NCI-H1105 (cell line): ENCODE measurements around the gene FBXO21.
"Not testable (repeated sequence)": the region's sequence is repeated elsewhere in the genome, so short reads cannot be mapped to it uniquely, and the experiment has no call there.

Source experiments
- DNase-seq: peaks from one replicate; lab custom pipeline; 2025; lab: John Stamatoyannopoulos, UW

FBXO21 gene

DNA sequence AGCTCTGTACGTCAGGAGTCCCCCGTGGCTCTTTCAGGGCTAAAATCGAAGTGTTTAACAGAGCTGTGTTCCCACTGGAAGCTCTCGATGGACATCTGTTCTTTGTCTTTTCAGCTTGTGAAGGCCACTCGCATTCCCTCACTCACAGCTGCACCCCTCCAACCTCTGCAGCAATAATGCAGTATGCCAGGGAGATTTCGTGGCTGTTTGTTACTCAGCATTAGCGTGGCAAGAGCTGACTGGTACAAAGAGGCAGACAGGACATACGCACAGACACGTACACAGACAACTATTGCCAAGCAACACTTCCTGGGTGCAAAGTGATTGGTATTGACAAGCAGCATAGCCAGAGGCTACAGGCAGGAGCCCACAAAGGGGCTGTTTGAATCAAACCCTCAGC lies 11.8 kb upstream of the FBXO21 start:
- DNase-seq: no peak

DNA sequence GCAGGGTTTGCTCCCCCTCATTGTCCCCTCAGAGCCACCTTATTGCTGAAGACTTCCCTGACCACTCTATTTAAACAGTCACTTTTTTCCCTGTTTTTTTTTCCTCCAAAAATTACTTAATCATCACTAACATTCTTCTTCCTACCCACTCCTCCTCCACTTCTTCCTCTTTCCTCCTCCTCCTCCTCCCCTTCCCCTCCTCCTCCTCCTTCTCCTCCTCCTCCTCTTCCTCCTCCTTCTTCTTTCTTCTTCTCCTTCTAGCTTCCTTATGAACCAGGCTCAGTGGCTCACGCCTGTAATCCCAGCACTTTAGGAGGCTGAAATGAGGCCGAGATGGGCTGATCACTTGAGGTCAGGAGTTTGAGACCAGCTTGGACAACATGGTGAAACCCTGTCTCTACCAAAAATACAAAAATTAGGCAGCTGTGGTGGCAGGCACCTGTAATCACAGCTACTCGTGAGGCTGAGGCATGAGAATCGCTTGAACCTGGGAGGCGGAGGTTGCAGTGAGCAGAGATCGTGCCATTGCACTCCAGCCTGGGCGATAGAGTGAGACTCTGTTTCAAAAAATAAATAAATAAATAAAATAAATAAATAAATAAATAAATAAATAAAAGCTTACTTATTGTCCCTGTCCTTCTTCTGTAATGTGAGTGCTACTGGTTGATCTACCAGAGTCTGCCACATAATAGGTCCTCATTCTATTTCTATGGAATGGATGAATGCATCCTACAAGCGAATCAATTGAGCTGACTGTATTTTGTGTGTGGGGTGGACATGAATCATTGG lies 9.9 kb upstream of the FBXO21 start:
- not testable (repeated sequence) for DNase-seq

DNA sequence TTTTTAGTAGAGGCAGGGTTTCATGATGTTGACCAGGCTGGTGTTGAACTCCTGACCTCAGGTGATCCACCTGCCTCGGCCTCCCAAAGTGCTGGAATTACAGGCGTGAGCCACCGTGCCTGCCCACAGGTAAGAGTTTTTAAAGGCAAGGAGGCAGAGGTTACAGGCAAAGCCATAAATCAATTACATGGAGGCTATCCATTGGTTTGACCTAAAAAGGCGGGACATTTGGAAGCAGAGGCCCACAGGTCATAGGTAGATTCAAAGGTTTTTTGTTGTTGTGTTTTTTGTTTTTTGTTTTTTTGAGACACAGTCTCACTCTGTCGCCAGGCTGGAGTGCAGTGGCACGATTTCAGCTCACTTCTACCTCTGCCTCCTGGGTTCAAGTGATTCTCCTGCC lies 6.1 kb upstream of the FBXO21 start:
- DNase-seq: not testable (repeated sequence)

DNA sequence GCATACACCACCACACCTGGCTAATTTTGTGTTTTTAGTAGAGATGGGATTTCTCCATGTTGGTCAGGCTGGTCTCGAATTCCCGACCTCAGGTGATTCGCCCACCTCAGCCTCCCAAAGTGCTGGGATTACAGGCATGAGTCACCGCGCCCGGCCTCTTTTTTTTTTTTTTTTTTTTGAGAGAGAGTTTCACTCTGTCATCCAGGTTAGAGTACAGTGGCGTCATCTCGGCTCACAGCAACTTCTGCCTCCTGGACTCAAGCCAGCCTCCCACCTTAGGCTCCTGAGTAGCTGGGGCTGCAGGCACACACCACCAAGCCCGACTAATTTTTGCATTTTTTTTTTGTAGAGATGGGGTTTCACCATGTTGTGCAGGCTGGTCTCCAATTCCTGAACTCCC lies 4.8 kb upstream of the FBXO21 start:
- not testable (repeated sequence) for DNase-seq

DNA sequence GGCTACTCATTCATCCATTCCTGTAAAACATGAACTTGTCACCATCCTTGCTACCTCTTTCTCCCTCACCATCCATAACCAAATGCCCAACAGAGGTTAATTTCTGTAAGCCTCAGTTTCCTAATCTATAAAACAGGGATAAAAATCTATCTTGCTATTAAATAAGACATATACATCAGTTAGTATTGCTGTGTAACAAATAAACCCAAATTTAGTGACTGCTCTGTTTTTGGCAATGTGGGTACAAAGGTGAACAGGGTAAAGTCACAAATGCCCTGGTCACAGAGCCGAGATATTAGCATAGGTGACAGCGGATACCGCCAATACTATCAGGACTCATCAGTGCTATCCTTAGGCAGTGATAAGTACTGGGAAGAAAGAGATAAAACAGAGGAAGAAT lies 3.6 kb upstream of the FBXO21 start:
- no peak for DNase-seq

DNA sequence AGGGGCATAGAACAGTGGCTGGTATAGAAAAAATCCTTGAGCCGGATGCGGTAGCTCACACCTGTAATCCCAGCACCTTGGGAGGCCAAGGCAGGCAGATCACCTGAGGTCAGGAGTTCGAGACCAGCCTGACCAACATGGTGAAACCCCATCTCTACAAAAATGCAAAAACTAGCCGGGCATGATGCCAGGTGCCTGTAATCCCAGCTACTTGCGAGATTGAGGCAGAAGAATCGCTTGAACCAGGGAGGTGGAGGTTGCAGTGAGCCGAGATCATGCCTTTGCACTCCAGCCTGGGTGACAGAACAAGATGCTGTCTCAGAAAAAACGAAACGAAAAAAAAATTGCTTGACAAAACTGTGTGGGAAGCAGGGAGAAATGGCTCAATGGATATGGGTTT lies 2.3 kb upstream of the FBXO21 start:
- DNase-seq: not testable (repeated sequence)

DNA sequence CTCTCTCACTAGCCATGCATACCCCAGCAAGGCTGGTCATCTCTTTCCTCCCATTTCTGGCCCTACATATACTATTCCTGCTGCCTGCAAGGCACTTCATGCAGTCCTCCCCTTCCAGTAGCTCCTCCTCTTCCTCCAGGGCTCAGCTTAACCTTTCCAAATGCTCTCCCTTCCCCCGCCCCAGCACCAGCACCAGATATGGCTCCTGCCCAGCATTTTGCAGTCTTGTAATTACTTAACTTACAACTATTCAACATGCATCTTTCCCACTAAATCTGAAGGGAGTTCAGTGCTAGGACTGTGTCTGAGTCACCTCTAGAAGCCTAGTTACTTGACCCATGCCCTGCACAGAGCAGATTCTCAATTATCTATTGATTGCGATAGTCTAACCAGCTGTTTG lies 1.8 kb upstream of the FBXO21 start:
- no peak for DNase-seq

DNA sequence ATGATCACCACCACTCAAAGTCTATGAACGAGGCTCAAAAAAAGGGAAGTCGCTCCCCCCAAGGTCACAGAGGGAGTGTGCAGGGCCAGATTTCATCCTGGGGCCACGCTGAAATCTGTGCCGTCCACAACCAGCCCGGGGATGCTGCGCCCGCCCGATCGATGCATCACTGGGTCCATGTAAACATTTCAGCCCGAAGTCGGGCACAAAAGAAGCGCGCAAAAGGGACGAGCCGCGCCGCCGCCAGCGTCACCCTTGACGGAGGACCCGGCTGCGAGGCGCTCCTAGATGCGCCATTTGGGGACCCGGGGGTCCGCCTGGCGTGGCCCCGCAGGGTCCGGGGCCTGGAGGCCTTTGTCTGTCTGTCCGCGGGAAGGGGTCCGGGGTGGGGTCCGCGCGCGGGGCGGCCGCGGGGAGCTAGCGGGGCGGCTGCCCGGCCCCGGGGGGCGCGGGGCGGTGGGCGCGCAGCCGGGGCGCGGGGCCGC lies 503 bp downstream of the FBXO21 start:
- DNase-seq: no peak

DNA sequence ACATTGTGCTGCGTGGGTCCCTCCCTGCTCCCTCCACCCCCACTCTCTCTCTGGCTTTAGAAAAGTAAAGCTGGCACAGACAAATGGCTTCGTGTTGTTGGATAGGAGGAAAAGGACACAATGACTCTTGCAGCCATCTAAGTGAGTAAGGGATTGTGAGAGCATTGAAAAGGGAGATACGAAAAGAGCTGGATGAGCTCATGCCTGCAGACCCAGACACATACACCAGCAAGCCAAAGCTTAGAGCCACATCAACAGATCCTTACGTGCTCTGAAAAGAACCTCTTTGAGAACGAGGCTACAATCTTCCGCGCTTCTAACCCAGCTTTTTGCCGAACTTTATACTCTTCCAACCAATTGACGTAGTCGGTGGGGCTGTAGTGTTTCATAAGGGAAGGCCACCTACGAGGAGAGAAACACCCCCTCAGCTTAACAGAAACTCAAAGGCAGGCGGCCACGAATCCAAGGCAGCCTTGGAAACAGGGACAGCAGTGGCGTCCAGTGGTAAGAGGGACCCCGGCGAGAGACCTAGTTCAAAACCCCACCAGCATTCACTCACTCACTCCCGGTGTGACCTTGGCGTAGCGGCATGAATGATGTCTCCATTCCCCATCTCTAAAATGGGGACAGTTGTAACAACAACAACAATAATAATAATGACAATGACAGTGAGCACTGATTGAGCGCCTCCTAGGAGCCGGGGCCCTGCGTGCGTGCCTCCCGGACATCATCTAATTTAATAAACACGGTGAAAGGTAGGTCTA lies 1.1 kb downstream of the FBXO21 start:
- DNase-seq: no peak

DNA sequence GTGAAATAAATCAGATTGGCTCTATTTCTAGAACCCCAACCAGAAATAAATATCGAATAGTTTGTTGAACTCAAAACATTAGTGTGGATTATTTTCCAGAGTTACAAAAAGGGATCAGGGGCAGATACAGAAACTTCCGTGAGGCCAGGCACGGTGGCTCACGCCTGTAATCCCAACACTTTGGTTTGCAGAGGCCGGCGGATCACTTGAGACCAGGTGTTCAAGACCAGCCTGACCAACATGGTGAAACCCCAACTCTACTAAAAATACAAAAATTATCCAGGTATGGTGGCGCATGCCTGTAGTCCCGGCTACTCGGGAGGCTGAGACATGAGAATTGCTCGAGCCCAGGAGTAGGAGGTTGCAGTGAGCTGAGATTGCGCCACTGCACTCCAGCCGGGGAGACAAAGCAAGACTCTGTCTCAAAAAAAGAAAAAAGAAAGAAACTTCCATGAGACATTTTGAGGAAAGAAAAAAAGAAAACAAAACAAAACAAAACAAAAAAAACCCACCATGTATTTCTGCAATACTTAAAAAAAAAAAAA lies 2.1 kb downstream of the FBXO21 start:
- no peak for DNase-seq

DNA sequence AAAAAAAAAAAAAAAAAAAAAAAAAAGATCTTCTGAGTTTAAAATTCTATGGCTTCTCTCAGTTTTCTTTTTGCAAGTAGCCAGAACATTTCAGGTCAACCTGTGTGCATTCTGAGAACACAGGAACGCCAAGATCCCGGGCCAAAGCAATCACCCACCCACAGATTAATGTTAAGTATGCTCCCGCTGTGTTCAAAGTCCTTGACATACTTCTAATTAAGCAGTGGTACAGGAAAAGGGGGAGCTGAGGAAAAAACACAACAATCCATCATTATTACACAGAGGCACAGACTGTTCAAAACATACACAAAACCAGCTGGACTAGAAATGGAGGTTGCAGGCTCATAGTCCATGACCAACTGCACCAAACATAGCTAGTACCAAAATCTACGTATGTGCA lies 2.8 kb downstream of the FBXO21 start:
- DNase-seq: no peak

DNA sequence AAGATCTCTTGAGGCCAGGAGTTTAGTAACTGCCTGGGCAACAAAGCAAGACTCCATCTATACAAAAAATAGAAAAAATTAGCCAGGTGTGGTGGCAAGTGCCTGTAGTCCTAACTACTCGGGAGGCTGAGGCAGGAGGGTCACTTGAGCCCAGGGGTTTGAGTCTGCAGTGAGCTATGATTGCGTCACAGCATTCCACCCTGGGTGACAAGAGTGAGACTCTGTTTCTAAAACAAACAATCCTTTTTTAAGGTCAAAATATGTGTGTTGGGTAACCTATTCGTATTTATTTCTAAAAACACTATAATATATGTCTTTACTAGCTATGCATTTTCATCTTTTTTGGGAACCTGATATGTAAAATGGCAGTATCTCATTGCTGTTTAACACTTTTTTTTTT lies 7.4 kb downstream of the FBXO21 start:
- no peak for DNase-seq

DNA sequence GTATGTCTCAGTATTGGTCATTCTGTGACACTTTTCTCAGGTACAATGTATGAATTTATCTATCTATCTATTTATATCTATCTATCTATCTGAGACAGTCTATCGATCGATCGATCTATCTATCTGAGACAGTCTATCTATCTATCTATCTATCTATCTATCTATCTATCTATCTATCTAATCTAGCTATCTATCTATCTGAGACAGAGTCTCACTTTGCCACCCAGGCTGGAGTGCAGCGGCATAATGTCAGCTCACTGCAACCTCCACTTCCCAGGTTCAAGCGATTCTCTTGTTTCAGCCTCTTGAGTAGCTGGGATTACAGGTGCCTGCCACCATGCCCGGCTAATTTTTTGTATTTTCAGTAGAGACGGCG lies 8.8 kb downstream of the FBXO21 start:
- not testable (repeated sequence) for DNase-seq

DNA sequence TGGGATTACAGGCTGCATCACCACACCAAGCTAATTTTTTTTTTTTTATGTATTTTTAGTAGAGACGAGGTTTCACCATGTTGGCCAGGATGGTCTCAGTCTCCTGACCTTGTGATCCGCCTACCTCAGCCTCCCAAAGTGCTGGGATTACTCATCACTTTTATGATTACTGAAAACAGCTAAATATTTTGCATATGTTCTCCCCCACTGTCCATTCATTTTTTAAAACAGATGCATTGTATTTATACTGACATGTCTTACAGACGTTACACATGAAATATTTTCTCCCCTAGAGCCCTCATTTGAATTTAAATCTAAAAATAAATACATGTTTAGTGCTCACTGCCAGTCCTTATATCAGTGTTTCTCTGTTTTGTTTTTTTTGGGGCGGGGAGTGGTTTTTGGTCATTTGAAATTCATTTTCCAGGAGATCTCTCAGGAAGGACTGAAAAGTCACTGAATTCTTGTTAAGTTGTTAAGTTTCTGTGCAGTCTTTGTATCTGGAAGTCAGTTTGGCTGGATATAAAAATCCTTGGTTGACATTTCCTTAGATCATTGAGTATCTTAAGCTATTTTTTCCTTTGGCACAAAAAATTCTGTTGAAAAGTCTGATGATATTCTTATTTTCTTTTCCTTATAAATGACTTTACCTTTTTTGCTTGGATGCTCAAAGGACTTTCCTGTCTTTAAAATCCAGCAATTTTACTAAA lies 9.4 kb downstream of the FBXO21 start:
- DNase-seq: no peak

DNA sequence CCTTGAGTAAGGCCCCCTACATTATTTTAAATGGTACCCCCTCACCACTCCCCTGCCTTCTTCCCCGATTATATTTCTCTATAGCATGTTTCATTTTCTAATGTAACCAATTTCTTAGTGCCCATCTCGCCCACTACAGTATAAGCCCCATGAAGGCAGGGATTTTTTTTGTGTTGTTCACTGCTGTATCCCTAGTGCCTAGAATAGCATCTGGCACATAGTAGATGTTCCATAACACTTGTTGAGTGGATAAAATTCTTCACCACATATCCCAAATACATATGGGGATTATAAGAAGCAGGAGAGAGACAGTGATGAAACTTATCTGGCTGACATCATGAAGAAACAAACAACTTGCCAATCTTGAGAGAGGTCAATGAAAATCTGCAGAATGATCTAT lies 11.5 kb downstream of the FBXO21 start:
- DNase-seq: no peak

DNA sequence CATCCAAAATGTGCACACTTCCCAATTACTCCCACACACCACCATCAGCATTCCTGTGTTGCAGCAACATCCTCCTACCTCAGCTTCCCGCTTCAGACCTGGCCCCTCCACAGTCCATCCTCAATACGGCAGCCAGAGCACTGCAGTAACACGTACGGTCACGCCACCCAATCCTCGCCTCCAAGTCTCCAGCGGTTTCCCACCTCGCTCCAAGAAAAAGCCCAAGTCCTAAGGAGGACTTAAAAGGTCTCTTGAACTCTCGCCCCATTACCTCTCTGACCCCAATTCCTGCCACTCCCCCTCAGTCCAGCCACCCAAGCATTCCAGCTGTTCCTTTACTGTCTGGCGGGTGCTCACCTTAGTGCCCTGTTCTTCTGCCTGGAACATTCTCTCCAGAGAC lies 12.0 kb downstream of the FBXO21 start:
- no peak for DNase-seq

DNA sequence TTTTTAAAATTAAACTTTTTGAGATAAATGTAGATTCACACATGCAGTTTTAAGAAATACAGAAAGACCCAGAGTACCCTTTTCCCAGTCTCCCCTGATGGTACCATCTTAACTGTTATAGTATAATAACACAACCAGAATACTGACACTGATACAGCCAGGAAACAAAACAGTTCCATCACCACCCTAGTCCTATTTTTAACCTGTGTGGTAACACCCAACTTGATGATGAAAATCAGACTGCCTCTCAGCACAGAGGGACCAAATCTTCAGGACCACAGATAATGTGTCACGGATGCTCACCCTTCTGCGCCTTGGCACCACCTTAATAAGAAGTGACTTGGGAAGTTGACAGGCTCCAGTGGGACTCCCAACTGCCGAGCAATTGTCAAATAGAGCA lies 18.1 kb downstream of the FBXO21 start:
- no peak for DNase-seq

DNA sequence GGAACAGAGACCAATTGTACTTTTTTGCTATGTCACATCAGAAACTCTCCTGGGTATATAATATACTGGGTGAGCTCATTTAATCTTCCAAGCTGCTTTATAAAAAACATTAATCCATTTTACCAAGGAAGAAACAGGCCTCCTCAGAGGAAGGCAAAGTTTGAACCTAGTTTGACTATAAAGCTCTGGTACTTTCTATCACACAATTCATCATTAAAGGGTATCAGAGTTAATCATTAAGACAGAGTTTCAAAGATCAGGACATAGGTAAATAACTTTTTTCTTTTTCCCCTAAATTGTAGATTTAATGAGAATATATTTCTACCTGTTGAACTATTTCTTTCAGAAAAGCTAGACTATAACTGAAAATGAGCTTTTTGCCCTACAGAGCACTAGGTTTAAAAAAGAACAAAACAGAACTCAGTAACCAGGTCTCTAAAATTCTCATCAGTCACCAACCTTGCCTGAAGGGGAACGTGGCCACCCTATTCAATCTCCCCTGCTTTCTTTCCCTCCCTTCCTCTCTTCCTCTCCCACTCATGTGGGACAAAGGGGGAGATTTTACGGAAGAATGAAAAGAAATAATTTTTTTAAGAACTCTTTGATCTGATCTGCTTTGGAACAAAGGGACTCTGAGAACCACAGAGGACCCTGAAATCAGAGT lies 18.6 kb downstream of the FBXO21 start:
- DNase-seq: no peak

DNA sequence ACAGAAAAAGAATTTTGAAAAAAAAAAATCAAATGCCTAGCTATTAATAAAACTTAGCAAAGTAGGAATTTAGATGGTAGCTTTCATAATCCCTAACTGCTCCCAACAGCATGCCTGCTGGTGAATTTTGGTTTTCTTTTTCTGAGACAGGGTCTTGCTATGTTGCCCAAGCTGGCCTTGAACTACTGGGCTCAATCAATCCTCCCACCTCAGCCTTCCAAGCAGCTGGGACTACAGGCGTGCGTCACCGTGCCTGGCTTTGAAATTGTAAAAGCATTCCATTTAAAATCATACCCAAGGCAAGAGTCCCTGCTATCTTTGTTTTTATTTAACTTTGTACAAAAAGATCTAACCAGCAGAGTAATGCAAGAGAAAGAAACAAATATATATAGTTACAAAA lies 20.7 kb downstream of the FBXO21 start:
- DNase-seq: no peak

DNA sequence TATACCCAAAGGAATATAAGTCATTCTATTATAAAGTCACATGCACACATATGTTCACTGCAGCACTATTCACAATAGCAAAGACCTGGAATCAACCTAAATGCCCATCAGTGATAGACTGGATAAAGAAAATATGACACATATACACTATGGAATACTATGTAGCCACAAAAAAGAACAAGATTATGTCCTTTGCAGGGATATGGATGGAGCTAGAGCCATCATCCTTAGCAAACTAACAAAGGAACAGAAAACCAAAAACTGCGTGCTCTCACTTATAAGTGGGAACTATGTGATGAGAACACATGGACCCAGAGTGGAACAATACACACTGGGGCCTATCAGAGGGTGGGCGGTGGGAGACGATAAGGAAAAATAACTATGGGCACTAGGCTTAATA lies 21.3 kb downstream of the FBXO21 start:
- DNase-seq: no peak

DNA sequence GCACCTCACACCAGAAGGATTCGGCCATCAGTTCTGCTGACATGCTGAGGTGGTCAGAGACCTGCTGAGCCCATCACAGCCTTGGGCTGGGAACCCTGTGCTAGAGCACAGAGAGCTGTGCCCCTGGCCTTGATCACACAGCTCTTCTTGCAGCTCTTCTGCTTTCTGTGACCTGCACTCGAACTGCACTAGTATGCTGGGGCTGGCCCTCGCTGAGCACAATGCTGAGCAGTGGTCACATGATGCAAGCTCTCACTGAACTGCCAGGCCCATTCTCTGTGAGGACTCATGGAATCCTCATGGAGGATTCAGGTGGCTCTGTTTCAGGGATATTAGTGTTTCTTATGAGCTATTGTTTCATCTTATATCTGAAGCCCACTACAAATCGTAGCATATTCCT lies 22.5 kb downstream of the FBXO21 start:
- no peak for DNase-seq

DNA sequence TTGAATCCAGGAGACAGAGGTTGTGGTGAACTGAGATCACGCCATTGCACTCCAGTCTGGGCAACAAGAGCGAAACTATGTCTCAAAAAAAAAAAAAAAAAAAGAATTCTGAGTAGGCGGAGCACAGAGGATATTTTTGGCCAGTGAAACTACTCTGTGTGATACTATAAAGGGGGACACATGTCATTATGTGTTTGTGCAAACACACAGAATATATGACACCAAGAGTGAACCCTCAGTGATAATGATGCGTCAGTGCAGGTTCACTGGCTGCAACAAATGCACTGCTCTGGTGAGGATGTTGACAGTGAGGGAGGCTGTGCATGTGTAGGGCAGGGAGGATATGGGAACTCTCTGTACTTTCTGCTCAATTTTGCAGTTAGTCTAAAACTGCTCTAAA lies 24.2 kb downstream of the FBXO21 start:
- no peak for DNase-seq
